Colonic mucosa (tissue), 4 donors: ENCODE results near the gene FLACC1. TPM values are rescaled to one million over a fixed set of nuclear protein-coding genes. Genes with fewer than 3 reads are reported as not detected.
"Not testable (repeated sequence)": the region's sequence is repeated elsewhere in the genome, so short reads cannot be mapped to it uniquely, and the experiment has no call there.

Experiments used
- DNase-seq: peaks from one replicate; pipeline ENCODE4 v3.0.0-alpha.2; 2020
- H3K27ac ChIP-seq: fragments of 200-600 bp; one replicate; pipeline ENCODE4 v1.8.0; 2021
- H3K27me3 ChIP-seq: fragments of 200-600 bp; one replicate; pipeline ENCODE4 v1.8.0; 2021
- H3K36me3 ChIP-seq: fragments of 200-600 bp; one replicate; pipeline ENCODE4 v1.8.0; 2021
- H3K4me1 ChIP-seq: fragments of 200-600 bp; one replicate; pipeline ENCODE4 v1.8.0; 2021; ENCODE audit warnings: mild to moderate bottlenecking
- H3K4me3 ChIP-seq: fragments of 200-600 bp; one replicate; pipeline ENCODE4 v1.8.0; 2021
- H3K9ac ChIP-seq, 2 donors: one replicate each; pipeline ENCODE4 v1.7.0; 2013; ENCODE audit warnings: control low read depth in 2 of 2, low read depth in 2 of 2, low read length in 2 of 2
- H3K9me3 ChIP-seq: fragments of 200-600 bp; one replicate; pipeline ENCODE4 v1.8.0; 2021
- CTCF ChIP-seq: fragments of 200-600 bp; IDR thresholded peaks from one replicate; pipeline ENCODE4 v1.8.0; 2022; ENCODE audit warnings: antibody characterized with exemption, mild to moderate bottlenecking
- intact Hi-C: fragments of 100-400 bp; cut with DNase I; formaldehyde crosslinking; loops from one replicate; pipeline ENCODE4 v1.14.1; 2022
- total RNA-seq, 2 donors: library from RNA; stranded (reverse); fragmentation: NEBNext Ultra II Directional in 1 of 2; extraction: Animal tissue kit (Norgen Biotek cat#: 25700) in 1 of 2; gene quantifications; one replicate each; pipeline ENCODE4 v1.2.1, GENCODE V29; 2021
- donor health status: healthy.
- donor health status: DM: no; HTN: no; CAD: no.
- donor health status: DM: no; HTN: no; CAD: no.

Gene FLACC1
- total RNA-seq, 2 donors from 2014 or later: 0.32 to 2.1 TPM

GRCh38 chr2:201313362-201313761 is 43.8 kb downstream of the FLACC1 start:
- DNase-seq: no peak
- Histone ChIP-seq H3K4me3 (no peak overlapping the region), H3K9me3 (no peaks in the 10 kb centered on the region), H3K27me3 (no peaks in the 10 kb centered on the region), H3K36me3 (no peaks in the 10 kb centered on the region), H3K27ac (no peak overlapping the region), H3K9ac (no peak overlapping the region), H3K4me1 (no peaks in the 10 kb centered on the region)
- TF ChIP-seq CTCF: no peak
- intact Hi-C loops: no loop called here

GRCh38 chr2:201308914-201309313 is 48.2 kb downstream of the FLACC1 start:
- intact Hi-C loops: no loop called here

GRCh38 chr2:201307876-201308275 is 49.3 kb downstream of the FLACC1 start:
- DNase-seq: no peak
- Histone ChIP-seq H3K27ac (no peak overlapping the region), H3K4me3 (no peak overlapping the region), H3K27me3 (no peaks in the 10 kb centered on the region), H3K9me3 (no peaks in the 10 kb centered on the region), H3K4me1 (no peaks in the 10 kb centered on the region), H3K36me3 (no peaks in the 10 kb centered on the region), H3K9ac (no peak overlapping the region)
- intact Hi-C loops: no loop called here
- TF ChIP-seq CTCF: no peak

More at GRCh38 chr2:201308914-201309313, 48.2 kb downstream of the FLACC1 start:
- no peaks in the 10 kb centered on the region for H3K27me3 ChIP-seq
- no peak for TF ChIP-seq CTCF
- no peaks in the 10 kb centered on the region for H3K36me3 ChIP-seq
- no peak overlapping the region for H3K4me3 ChIP-seq
- no peak overlapping the region for H3K9ac ChIP-seq
- no peak overlapping the region for H3K27ac ChIP-seq
- DNase-seq: no peak
- H3K4me1 ChIP-seq: no peaks in the 10 kb centered on the region
- H3K9me3 ChIP-seq: no peaks in the 10 kb centered on the region

- H3K27me3 ChIP-seq, H3K27ac ChIP-seq, DNase-seq, H3K9me3 ChIP-seq, H3K4me1 ChIP-seq, H3K36me3 ChIP-seq, H3K9ac ChIP-seq, H3K4me3 ChIP-seq, intact Hi-C loops: not testable (repeated sequence)
Measured at GRCh38 chr2:201299929-201300328, 57.2 kb downstream of the FLACC1 start.

GRCh38 chr2:201298462-201299052 is 58.6 kb downstream of the FLACC1 start:
- H3K27me3 ChIP-seq: no peaks in the 10 kb centered on the region
- no peak overlapping the region for H3K9ac ChIP-seq
- H3K4me1 ChIP-seq: no peaks in the 10 kb centered on the region
- no peak overlapping the region for H3K27ac ChIP-seq
- no peak for DNase-seq
- no peaks in the 10 kb centered on the region for H3K9me3 ChIP-seq
- intact Hi-C loops: no loop called here
- no peak overlapping the region for H3K4me3 ChIP-seq
- H3K36me3 ChIP-seq: no peaks in the 10 kb centered on the region
- TF ChIP-seq CTCF: no peak

GRCh38 chr2:201290457-201291148 is 66.5 kb downstream of the FLACC1 start:
- H3K36me3 ChIP-seq, H3K9ac ChIP-seq, H3K27me3 ChIP-seq, intact Hi-C loops, H3K27ac ChIP-seq, H3K4me1 ChIP-seq, H3K9me3 ChIP-seq, DNase-seq, H3K4me3 ChIP-seq: not testable (repeated sequence)
